ENCODE measurements around the gene MT1F. TPM values are rescaled to one million over a fixed set of nuclear protein-coding genes. Genes with fewer than 3 reads are reported as not detected.

MT1F gene
- total and polyA plus RNA-seq, 2 of the 4 experiments (the other 2 are of a cell fraction), result 0.56 TPM; not detected in 1

DNA sequence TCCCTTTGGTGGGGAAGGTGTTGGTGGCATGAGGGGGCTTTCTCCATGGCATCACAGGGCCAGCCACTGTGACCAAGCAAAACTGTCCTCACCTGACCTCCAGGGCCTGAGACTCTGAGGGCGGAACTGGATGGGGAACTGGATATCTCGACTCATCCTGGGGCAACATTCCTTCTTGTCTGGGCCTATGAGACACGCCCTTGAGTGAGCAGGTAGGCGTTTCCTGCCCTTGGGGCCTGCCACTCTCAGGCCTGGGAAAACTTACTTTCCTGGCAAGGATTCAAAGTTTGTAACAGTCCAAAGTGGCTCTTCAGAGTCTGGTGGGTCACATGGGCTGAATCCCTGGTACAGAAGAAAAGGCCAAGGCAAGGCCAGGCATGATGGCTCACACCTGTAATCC lies 34.1 kb downstream of the MT1F start:
- Histone ChIP-seq H3K9me1 (ENCODE audit: insufficient read depth, low read length) (peaks cover 3% of the 10 kb centered on the region; the same call in 1 of the 2 replicates), H2BK15ac (ENCODE audit: low read depth, low read length) (no peak overlapping the region), H2BK5ac (ENCODE audit: low read depth, low read length, poor library complexity, severe bottlenecking) (no peak overlapping the region), H2AFZ (replicated peaks; ENCODE audit: low read length, poor library complexity) (peak overlapping the region; percentile 47), H3K79me1 (ENCODE audit: low read depth in 1 of 2, low read length in 2 of 2) (no peaks in the 10 kb centered on the region), H3K36me3 (ENCODE audit: control insufficient read depth, insufficient read depth, low read length) (no peaks in the 10 kb centered on the region), H3K23ac (ENCODE audit: low read depth, low read length) (no peak overlapping the region), H2AK9ac (replicated peaks; ENCODE audit: low read depth, low read length, poor library complexity) (no peak overlapping the region), H3K4me1 (ENCODE audit: control insufficient read depth, insufficient read depth, low read length) (no peaks in the 10 kb centered on the region), H4K91ac (ENCODE audit: insufficient read depth, low read depth, low read length) (no peak overlapping the region), H3K4me3 (ENCODE audit: insufficient read depth, low read depth, low read length) (no peak overlapping the region), H4K5ac (ENCODE audit: low read depth, low read length) (no peak overlapping the region), H2AK5ac (ENCODE audit: low read depth, low read length) (no peak overlapping the region), H3K9ac (ENCODE audit: low read depth, low read length) (no peak overlapping the region), H3K4me2 (ENCODE audit: low read depth, low read length) (no peak overlapping the region), H4K8ac (ENCODE audit: low read depth in 2 of 2, low read length in 2 of 2) (no peak overlapping the region), H2BK120ac (ENCODE audit: low read depth, low read length) (no peak overlapping the region), H3K27ac (ENCODE audit: insufficient read depth, low read length) (no peak overlapping the region), H3K18ac (ENCODE audit: low read depth, low read length) (no peak overlapping the region), H3K4ac (ENCODE audit: low read depth, low read length) (no peak overlapping the region), H3K9me3 (ENCODE audit: control insufficient read depth, insufficient read depth, low read length) (peaks cover 1% of the 10 kb centered on the region; the same call in 1 of the 2 replicates), H3K56ac (ENCODE audit: extremely low read depth, insufficient read depth, low read length) (no peak overlapping the region), H4K20me1 (ENCODE audit: insufficient read depth, low read length) (no peaks in the 10 kb centered on the region), H2BK20ac (ENCODE audit: low read depth, low read length) (no peak overlapping the region), H3K27me3 (ENCODE audit: control insufficient read depth, insufficient read depth, low read length) (no peaks in the 10 kb centered on the region), H3K14ac (replicated peaks; ENCODE audit: low read depth, low read length) (0 out of 2 replicates have a peak overlapping the region, but pooled peaks have one; percentile 8)
- ChIA-PET CTCF (no interaction called here), POLR2A (ENCODE audit: unreplicated experiment) (no interaction called here)
- no TSS peak for BruUV-seq (replicated peaks)
- 78% methylated on average over 3 of the region's 4 CpGs; no CpG with 5 or more reads in 1 of the 2 experiments for WGBS, 2 experiments (ENCODE audit: extremely low coverage in 2 of 2, insufficient read length in 1 of 2)
- ATAC-seq (ENCODE audit: low read depth) (no peak), DNase-seq (peak; percentile 17)
- dilution Hi-C loops (cut with HindIII; ENCODE audit: low sequenced_read_pairs, unreplicated experiment), result no loop called here
- in situ Hi-C loops (cut with MboI; ENCODE audit: low sequenced_read_pairs), result loop anchor here (10.0 kb wide), 1 partner anchor 207 kb away; no protein-coding TSS in a partner anchor
- no peak for TF ChIP-seq SMC3 (IDR thresholded peaks at IDR 0.05; ENCODE audit: low read depth, low read length)
- TF ChIP-seq, protein P1, sequence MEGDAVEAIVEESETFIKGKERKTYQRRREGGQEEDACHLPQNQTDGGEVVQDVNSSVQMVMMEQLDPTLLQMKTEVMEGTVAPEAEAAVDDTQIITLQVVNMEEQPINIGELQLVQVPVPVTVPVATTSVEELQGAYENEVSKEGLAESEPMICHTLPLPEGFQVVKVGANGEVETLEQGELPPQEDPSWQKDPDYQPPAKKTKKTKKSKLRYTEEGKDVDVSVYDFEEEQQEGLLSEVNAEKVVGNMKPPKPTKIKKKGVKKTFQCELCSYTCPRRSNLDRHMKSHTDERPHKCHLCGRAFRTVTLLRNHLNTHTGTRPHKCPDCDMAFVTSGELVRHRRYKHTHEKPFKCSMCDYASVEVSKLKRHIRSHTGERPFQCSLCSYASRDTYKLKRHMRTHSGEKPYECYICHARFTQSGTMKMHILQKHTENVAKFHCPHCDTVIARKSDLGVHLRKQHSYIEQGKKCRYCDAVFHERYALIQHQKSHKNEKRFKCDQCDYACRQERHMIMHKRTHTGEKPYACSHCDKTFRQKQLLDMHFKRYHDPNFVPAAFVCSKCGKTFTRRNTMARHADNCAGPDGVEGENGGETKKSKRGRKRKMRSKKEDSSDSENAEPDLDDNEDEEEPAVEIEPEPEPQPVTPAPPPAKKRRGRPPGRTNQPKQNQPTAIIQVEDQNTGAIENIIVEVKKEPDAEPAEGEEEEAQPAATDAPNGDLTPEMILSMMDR (conservative IDR thresholded peaks at IDR 0.05; ENCODE audit: low read depth, low read length), result no peak
- TF ChIP-seq FOS (IDR thresholded peaks at IDR 0.05; ENCODE audit: low read depth, low read length), result no peak
- TF ChIP-seq CEBPB (IDR thresholded peaks at IDR 0.05; ENCODE audit: low read depth, low read length), result no peak
- no peak for TF ChIP-seq MAZ (IDR thresholded peaks at IDR 0.05; ENCODE audit: borderline replicate concordance, low read depth, low read length)
- TF ChIP-seq POLR2A (IDR thresholded peaks at IDR 0.05; ENCODE audit: low read depth, low read length), result no peak
- no peak for TF ChIP-seq BHLHE40 (IDR thresholded peaks at IDR 0.05; ENCODE audit: low read depth, low read length)
- no peak for TF ChIP-seq CHD1 (IDR thresholded peaks at IDR 0.05; ENCODE audit: low read depth, low read length)
- TF ChIP-seq, protein P2, sequence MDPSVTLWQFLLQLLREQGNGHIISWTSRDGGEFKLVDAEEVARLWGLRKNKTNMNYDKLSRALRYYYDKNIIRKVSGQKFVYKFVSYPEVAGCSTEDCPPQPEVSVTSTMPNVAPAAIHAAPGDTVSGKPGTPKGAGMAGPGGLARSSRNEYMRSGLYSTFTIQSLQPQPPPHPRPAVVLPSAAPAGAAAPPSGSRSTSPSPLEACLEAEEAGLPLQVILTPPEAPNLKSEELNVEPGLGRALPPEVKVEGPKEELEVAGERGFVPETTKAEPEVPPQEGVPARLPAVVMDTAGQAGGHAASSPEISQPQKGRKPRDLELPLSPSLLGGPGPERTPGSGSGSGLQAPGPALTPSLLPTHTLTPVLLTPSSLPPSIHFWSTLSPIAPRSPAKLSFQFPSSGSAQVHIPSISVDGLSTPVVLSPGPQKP (IDR thresholded peaks at IDR 0.05; ENCODE audit: borderline replicate concordance, low read depth, low read length), result no peak
- TF ChIP-seq RAD21 (IDR thresholded peaks at IDR 0.05; ENCODE audit: low read length), result no peak
- no peak for TF ChIP-seq RCOR1 (IDR thresholded peaks at IDR 0.05; ENCODE audit: insufficient replicate concordance, low read length)
- no peak for TF ChIP-seq NFE2L2 (IDR thresholded peaks at IDR 0.05; ENCODE audit: low read depth, low read length)
- intact Hi-C loops (cut with micrococcal nuclease), result no loop called here
